ENCODE results near the gene MRM1.

The MRM1 gene

DNA sequence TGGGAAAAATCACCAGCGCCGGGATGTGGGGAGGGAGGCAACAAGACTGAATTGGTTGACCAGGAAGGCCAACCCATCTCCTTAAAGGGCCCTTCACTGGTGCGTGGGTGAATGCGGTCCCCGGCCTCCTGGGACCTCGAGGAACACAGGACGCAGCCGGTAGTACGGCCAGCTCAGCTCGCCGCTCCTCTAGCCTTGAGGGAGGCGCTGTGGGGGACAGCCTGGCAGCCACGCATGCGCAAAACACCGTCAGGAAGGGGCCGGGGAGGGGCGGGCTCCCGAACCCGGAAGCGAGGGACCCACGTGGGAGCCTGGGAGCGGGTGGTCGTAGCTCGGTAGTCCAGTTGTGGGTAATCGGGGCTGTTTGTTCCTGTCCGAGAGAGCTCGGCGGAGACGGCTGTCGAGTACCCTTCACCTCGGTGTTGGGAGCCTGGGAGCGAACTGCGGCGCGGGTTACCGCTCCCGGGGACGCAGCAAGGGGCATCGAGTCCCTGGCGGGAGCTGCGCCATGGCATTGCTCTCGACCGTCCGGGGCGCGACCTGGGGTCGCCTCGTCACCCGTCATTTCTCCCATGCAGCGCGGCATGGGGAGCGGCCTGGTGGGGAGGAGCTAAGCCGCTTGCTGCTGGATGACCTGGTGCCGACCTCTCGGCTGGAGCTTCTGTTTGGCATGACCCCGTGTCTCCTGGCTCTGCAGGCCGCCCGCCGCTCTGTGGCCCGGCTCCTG, at the start of gene MRM1:
Gene MRM1, plus strand, starts transcription at position 281 of the 727 bp plus-strand sequence. Its CDS starts 228 bp downstream, at position 509.
- DNase-seq (ENCODE audit: low read depth), result peak; percentile 83

DNA sequence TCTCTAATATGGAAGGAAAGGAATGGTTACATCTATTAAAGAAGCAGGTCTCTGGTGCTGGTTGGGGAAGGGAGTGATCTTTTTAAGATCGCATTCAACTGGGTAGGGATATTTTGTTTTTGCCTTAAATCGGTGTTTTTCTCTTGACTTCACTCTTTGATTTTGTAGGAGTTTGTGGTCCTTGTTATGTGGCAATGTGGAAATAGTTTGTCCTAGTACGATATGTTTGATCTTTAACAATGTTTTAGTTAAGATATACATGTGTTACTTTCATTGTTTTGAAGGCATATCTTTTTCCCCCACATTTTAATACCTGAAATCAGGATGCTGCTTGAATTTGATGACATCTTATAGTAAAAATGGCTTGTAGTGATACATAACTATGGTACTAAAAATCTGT, 47.9 kb upstream of the MRM1 start:
- DNase-seq (ENCODE audit: low read depth), result no peak

GRCh38 chr17:36566081-36566480, 35.3 kb upstream of the MRM1 start:
- no peak for DNase-seq (ENCODE audit: low read depth)

GRCh38 chr17:36575028-36575427, 26.4 kb upstream of the MRM1 start:
- no peak for DNase-seq (ENCODE audit: low read depth)

GRCh38 chr17:36576793-36577192, 24.6 kb upstream of the MRM1 start:
- DNase-seq (ENCODE audit: low read depth), result no peak

GRCh38 chr17:36578671-36579070, 22.7 kb upstream of the MRM1 start:
- DNase-seq (ENCODE audit: low read depth), result no peak

DNA sequence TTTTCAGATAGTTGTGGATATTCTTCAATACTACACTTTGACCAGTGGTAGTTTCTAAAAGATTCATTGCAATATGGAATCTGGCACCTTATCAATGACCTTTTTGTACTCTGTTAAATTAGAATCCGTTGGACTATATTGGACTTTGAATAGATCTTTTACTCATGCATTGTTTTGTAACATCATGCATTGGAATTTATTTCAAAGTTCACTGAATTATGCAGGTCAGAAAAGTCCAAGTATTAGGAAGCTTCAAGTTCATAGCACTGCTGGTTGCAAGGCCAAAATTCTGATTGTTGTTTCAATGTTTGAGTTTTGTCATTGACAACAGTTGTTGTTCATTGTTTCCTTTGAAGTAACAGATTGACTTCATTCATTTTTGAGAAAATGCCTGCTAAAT, 17.6 kb upstream of the MRM1 start:
- no peak for DNase-seq (ENCODE audit: low read depth)

- no peak for DNase-seq (ENCODE audit: low read depth)
Measured at GRCh38 chr17:36586138-36586537, 15.2 kb upstream of the MRM1 start.

GRCh38 chr17:36590082-36590481, 11.3 kb upstream of the MRM1 start:
- no peak for DNase-seq (ENCODE audit: low read depth)

DNA sequence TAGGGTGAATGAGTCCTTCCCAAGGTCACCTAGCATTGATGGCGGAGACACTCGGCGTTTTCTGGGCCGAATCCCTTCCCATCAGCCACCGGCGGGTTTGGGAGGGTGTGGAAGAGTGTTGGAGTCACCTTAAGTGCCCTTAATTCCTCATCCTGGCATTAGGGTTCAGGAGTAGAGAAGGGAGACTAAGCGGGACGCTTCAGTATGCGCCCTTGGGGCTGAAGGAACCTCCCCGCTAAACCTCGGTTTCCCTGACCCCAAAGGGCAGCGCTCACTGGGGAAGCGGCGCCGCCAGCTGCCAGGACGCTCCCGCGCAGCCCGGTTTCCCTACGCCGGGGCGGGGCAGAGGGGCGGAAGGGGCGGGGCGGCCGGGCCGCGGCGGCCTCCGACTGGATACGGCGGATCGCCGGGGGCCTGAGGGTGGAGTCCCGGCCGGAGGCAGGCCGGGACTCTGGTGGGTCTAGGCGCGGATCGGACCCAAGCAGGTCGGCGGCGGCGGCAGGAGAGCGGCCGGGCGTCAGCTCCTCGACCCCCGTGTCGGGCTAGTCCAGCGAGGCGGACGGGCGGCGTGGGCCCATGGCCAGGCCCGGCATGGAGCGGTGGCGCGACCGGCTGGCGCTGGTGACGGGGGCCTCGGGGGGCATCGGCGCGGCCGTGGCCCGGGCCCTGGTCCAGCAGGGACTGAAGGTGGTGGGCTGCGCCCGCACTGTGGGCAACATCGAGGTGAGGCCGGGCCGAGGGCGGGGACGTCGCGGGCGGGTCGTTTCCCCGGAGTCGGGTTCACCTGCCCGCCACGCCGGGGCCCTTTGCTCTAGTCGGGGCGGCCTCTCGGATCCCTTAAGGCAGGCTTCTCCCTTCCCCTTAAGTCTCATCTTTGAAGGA, 9.7 kb upstream of the MRM1 start, which contains the start of gene DHRS11:
Gene DHRS11, plus strand, starts transcription at position 446 of the 882 bp plus-strand sequence. Its CDS starts 131 bp downstream, at position 577.
- DNase-seq (ENCODE audit: low read depth), result peak; percentile 62

- DNase-seq (ENCODE audit: low read depth), result no peak
Measured at GRCh38 chr17:36592316-36592715, 9.1 kb upstream of the MRM1 start.

- DNase-seq (ENCODE audit: low read depth), result no peak
Measured at GRCh38 chr17:36592716-36593321, 8.6 kb upstream of the MRM1 start.

- DNase-seq (ENCODE audit: low read depth), result no peak
Measured at GRCh38 chr17:36593656-36594316, 7.6 kb upstream of the MRM1 start.

DNA sequence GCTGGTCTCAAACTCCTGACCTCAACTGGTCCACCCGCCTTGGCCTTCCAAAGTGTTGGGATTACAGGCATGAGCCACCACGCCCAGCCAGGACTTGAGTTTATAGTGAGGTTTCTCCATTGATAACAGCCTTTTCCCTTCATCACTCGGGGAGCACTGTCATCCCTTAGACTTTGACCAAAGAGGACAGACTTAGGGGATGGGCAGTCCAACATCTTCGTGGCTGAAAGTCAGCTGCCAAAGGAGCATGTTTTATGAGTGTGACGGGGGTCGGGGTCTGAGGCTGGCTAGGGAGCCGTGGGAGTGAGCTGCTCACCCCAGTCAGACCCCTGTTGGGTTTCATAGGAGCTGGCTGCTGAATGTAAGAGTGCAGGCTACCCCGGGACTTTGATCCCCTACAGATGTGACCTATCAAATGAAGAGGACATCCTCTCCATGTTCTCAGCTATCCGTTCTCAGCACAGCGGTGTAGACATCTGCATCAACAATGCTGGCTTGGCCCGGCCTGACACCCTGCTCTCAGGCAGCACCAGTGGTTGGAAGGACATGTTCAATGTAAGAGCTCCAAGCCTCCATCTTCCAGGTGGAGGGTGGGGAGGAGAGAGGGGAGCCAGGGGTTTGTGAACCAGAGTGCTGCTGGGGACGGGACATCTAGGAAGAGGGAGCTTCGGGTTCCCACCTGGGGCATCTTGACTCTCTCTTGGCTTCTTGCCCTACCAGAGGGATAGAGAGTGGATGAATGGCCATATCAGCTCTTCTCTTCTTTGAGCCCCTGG, 6.6 kb upstream of the MRM1 start:
- no peak for DNase-seq (ENCODE audit: low read depth)

GRCh38 chr17:36597226-36597625, 4.2 kb upstream of the MRM1 start:
- no peak for DNase-seq (ENCODE audit: low read depth)

DNA sequence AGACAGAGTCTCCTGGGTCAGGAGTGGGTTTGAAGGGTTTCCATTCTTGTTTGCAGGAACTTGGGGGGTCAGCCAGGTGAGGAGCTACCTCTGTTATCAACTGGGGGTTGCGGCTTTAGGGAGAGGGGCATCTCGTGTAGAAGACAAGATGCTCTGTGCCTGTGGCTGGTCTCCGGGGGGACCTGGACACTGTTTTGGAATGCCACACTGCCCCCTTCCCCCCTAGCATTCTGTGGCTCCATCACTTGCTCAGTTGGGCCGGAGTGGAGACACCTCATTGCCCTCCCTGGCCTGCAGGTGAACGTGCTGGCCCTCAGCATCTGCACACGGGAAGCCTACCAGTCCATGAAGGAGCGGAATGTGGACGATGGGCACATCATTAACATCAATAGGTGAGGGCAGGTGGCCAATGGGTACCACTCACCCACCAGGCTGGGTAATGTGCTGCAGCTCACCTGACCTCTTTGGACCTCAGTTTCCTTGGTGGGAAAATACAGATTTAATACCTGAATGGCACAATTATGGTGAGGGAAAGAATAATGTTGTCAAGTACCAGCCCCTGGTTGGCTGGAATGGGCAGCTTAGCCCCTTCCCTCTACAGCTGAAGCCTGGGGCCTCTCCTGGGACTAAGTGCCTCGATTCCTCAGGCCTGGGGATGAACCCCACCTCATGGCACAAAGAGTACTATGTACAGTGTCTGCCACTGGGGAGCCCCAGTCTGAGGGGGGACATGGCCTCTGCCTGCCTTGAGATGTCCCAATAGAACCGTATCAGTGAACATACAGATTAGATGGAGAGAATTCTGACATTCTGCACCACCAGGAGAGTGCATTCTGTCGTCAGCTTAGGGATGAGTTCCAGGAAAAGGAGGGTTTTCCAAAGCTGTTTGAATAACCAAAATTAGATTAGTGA, 3.3 kb upstream of the MRM1 start:
- DNase-seq (ENCODE audit: low read depth), result no peak

- no peak for DNase-seq (ENCODE audit: low read depth)
Measured at GRCh38 chr17:36598951-36599401, 2.4 kb upstream of the MRM1 start.

DNA sequence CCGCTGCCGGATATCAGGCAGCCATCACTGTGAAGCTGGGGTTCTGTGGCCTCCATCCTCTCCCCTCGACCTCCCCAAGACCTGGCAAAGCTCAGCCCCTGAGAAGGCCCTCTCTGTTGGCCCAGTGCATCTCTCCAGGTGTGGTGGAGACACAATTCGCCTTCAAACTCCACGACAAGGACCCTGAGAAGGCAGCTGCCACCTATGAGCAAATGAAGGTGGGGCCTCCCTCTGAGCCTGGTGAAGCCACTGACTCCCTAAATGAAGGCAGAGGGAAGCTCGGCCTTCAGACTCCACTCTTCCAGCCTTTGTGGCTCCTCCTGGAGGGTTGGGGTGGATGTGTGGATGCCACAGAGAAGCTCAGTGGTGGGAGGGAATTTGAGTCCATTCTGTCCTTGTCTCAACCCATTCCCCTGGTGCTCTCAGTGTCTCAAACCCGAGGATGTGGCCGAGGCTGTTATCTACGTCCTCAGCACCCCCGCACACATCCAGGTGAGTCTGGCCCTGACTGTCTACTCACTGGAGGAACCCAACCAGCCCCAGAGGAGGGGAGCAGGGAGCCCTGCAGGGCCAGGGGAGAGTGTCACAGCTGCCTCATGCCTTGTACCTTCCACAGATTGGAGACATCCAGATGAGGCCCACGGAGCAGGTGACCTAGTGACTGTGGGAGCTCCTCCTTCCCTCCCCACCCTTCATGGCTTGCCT, 1.7 kb upstream of the MRM1 start:
- no peak for DNase-seq (ENCODE audit: low read depth)

GRCh38 chr17:36600465-36600864, 918 bp upstream of the MRM1 start:
- no peak for DNase-seq (ENCODE audit: low read depth)

DNA sequence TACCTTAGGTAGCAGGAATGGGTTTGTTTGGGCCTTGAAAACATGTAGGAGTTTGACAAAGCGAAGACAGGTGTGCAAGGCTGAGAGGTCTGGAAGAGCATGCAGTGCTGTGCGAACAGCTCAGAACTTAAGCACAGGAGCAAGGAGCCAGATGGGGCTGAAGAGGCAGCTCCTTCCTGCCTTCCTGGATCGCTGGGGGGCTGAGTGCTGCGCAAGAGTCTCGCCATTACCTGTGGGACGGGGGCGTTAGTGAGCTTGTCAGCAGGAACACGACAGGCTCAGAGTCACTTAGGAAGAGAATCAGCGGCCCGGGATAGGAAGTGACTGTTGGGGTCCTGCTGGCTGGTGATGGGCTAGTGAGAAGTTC, 464 bp upstream of the MRM1 start:
- DNase-seq (ENCODE audit: low read depth), result no peak
